ES-I3 (cell line): ENCODE data around the gene BCDIN3D.

ENCODE experiments used
- H3K36me3 ChIP-seq: 2 replicates; pipeline ENCODE4 v1.6.1; 2013; ENCODE audit warnings: mild to moderate bottlenecking, low read length, control low read depth, moderate library complexity; ENCODE audit not compliant: insufficient read depth
- H3K4me1 ChIP-seq: 2 replicates; pipeline ENCODE4 v1.6.1; 2013; ENCODE audit warnings: mild to moderate bottlenecking, control low read depth, low read length; ENCODE audit not compliant: insufficient read depth
- H3K9ac ChIP-seq: 2 replicates; pipeline ENCODE4 v1.6.1; 2013; ENCODE audit warnings: low read depth, mild to moderate bottlenecking, low read length, moderate library complexity
- H3K9me3 ChIP-seq: 2 replicates; pipeline ENCODE4 v1.6.1; 2013; ENCODE audit warnings: mild to moderate bottlenecking, low read length, moderate library complexity; ENCODE audit not compliant: control insufficient read depth, insufficient read depth

Gene BCDIN3D

GRCh38 chr12:49795654-49796105 lies 47.2 kb downstream of the BCDIN3D start:
- H3K36me3 ChIP-seq, result no peaks in the 10 kb centered on the region; the same call in 1 of the 2 replicates
- H3K9ac ChIP-seq, result no peak overlapping the region
- H3K4me1 ChIP-seq, result no peaks in the 10 kb centered on the region
- no peaks in the 10 kb centered on the region for H3K9me3 ChIP-seq

- Histone ChIP-seq H3K9ac (no peak overlapping the region), H3K9me3 (no peaks in the 10 kb centered on the region), H3K4me1 (0 out of 2 replicates have a peak, but pooled peaks cover 3% of the 10 kb centered on the region), H3K36me3 (no peaks in the 10 kb centered on the region; the same call in 1 of the 2 replicates)
Observed at GRCh38 chr12:49794811-49795653, 47.9 kb downstream of the BCDIN3D start.

GRCh38 chr12:49794021-49794420 lies 48.9 kb downstream of the BCDIN3D start:
- Histone ChIP-seq H3K9ac (no peak overlapping the region), H3K4me1 (0 out of 2 replicates have a peak, but pooled peaks cover 3% of the 10 kb centered on the region), H3K36me3 (no peaks in the 10 kb centered on the region; the same call in 1 of the 2 replicates), H3K9me3 (no peaks in the 10 kb centered on the region)

- no peaks in the 10 kb centered on the region for H3K9me3 ChIP-seq
- H3K4me1 ChIP-seq, result 0 out of 2 replicates have a peak, but pooled peaks cover 3% of the 10 kb centered on the region
- H3K36me3 ChIP-seq, result no peaks in the 10 kb centered on the region; the same call in 1 of the 2 replicates
- H3K9ac ChIP-seq, result no peak overlapping the region
Observed at GRCh38 chr12:49793620-49794019, 49.3 kb downstream of the BCDIN3D start.

GRCh38 chr12:49792976-49793580 lies 49.8 kb downstream of the BCDIN3D start:
- H3K4me1 ChIP-seq, result 0 out of 2 replicates have a peak, but pooled peaks cover 3% of the 10 kb centered on the region
- no peaks in the 10 kb centered on the region; the same call in 1 of the 2 replicates for H3K36me3 ChIP-seq

GRCh38 chr12:49792181-49792970 lies 50.5 kb downstream of the BCDIN3D start:
- H3K4me1 ChIP-seq, result 0 out of 2 replicates have a peak, but pooled peaks cover 3% of the 10 kb centered on the region
- H3K9ac ChIP-seq, result no peak overlapping the region
- no peaks in the 10 kb centered on the region for H3K36me3 ChIP-seq
- H3K9me3 ChIP-seq, result no peaks in the 10 kb centered on the region

More at GRCh38 chr12:49792976-49793580, 49.8 kb downstream of the BCDIN3D start:
- no peaks in the 10 kb centered on the region for H3K9me3 ChIP-seq
- no peak overlapping the region for H3K9ac ChIP-seq

GRCh38 chr12:49791700-49792099 lies 51.2 kb downstream of the BCDIN3D start:
- H3K9me3 ChIP-seq, result no peaks in the 10 kb centered on the region
- no peak overlapping the region for H3K9ac ChIP-seq
- H3K36me3 ChIP-seq, result no peaks in the 10 kb centered on the region
- 0 out of 2 replicates have a peak, but pooled peaks cover 3% of the 10 kb centered on the region for H3K4me1 ChIP-seq

- H3K4me1 ChIP-seq, result 0 out of 2 replicates have a peak, but pooled peaks cover 3% of the 10 kb centered on the region
- no peaks in the 10 kb centered on the region for H3K36me3 ChIP-seq
- no peaks in the 10 kb centered on the region for H3K9me3 ChIP-seq
- H3K9ac ChIP-seq, result no peak overlapping the region
Observed at GRCh38 chr12:49790741-49791555, 52.0 kb downstream of the BCDIN3D start.

- H3K9ac ChIP-seq, result no peak overlapping the region
- no peaks in the 10 kb centered on the region for H3K36me3 ChIP-seq
- H3K4me1 ChIP-seq, result 0 out of 2 replicates have a peak, but pooled peaks cover 3% of the 10 kb centered on the region
Observed at GRCh38 chr12:49789992-49790391, 52.9 kb downstream of the BCDIN3D start.

GRCh38 chr12:49787672-49788071 lies 55.2 kb downstream of the BCDIN3D start:
- Histone ChIP-seq H3K36me3 (no peaks in the 10 kb centered on the region), H3K9me3 (no peaks in the 10 kb centered on the region), H3K4me1 (0 out of 2 replicates have a peak, but pooled peaks cover 3% of the 10 kb centered on the region), H3K9ac (no peak overlapping the region)

More at GRCh38 chr12:49789992-49790391, 52.9 kb downstream of the BCDIN3D start:
- H3K9me3 ChIP-seq, result no peaks in the 10 kb centered on the region
